GM12875 (cell line): ENCODE data around the gene SSBP2.

Experiments
- H3K4me3 ChIP-seq: one replicate; pipeline ENCODE4 v1.5.1; 2011; ENCODE audit warnings: low read depth, low read length, control low read depth
- TF ChIP-seq, protein P1 (sequence below): IDR thresholded peaks from 2 replicates; pipeline ENCODE4 v1.5.1; 2011; ENCODE audit warnings: low read depth, mild to moderate bottlenecking, control low read depth, inconsistent platforms, low read length, moderate library complexity, borderline replicate concordance; ENCODE audit not compliant: insufficient read depth

The SSBP2 gene

GRCh38 chr5:81547001-81547400 lies 203.9 kb downstream of the SSBP2 start:
- TF ChIP-seq, protein P1, sequence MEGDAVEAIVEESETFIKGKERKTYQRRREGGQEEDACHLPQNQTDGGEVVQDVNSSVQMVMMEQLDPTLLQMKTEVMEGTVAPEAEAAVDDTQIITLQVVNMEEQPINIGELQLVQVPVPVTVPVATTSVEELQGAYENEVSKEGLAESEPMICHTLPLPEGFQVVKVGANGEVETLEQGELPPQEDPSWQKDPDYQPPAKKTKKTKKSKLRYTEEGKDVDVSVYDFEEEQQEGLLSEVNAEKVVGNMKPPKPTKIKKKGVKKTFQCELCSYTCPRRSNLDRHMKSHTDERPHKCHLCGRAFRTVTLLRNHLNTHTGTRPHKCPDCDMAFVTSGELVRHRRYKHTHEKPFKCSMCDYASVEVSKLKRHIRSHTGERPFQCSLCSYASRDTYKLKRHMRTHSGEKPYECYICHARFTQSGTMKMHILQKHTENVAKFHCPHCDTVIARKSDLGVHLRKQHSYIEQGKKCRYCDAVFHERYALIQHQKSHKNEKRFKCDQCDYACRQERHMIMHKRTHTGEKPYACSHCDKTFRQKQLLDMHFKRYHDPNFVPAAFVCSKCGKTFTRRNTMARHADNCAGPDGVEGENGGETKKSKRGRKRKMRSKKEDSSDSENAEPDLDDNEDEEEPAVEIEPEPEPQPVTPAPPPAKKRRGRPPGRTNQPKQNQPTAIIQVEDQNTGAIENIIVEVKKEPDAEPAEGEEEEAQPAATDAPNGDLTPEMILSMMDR: no peak
- no peak overlapping the region for H3K4me3 ChIP-seq

DNA sequence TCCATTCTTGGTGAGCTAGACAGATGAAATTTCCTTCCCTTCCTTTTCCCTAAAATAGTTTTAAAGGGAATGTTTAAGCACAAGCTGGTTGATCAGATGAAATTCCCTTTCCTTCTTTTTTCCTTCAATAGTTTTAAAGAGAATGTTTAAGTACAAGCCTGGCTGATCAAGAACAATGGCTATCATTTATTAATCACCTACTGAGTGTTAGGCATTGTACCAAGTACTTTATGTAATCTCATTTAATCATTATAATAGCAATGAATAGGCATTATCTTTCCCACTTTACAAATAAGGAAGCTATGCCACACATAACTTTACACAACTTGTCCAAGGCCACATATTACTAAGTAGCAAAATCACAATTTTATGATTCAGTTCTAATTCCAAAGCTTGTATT lies 205.0 kb downstream of the SSBP2 start:
- H3K4me3 ChIP-seq: no peak overlapping the region
- TF ChIP-seq, protein P1: no peak

DNA sequence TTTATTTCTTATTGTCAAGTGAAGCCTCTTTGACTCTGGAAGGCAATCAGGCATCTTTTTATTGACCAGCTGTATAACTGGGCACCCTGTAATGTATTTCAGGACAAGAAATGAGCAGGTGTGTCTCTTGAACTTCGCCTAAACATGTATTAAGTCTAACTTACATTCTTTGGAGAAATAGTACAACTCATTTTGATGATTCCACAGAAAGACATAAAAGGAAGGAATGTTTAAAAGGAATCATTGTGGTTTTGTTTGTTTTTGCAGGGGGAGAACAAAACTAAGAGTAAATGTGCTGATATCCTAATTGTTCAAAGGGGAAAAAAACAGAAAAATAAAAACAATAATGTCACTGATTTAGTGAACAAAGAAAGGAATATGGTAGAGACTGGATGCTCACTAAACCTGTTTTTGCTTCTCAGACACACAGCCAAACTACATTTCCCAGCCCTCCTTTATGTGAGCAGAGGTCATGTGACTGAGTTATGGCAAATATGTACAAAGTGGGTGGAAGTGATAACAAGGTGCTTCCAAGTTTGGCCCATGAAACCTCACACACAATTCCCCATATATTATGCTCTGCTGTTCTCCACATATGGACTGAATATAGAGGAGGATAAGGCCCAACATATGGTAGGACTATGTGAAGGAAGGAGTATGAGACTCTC lies 206.4 kb downstream of the SSBP2 start:
- H3K4me3 ChIP-seq: no peak overlapping the region
- TF ChIP-seq, protein P1: no peak

GRCh38 chr5:81542242-81542641 lies 208.7 kb downstream of the SSBP2 start:
- TF ChIP-seq, protein P1: no peak
- H3K4me3 ChIP-seq: no peak overlapping the region

GRCh38 chr5:81537905-81538547 lies 212.9 kb downstream of the SSBP2 start:
- H3K4me3 ChIP-seq: no peak overlapping the region
- TF ChIP-seq, protein P1: no peak

DNA sequence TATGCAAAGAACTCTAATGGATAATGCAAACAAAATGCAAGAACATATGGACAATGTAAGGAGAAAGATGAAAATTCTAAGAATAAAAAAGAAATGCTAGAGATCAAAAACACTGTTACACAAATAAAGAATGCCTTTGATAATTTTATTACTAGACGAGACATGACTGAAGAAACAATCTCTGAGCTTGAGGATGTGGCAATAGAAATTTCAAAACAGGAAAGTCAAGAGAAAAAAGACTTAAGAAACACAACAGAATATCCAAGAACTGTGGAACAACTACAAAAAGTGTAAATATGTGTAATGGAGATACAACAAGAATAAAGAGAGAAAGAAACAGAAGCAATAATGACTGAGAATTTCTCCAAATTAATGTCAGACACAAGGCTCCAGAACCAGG lies 216.5 kb downstream of the SSBP2 start:
- no peak overlapping the region for H3K4me3 ChIP-seq
- TF ChIP-seq, protein P1: no peak

- H3K4me3 ChIP-seq: no peak overlapping the region
- TF ChIP-seq, protein P1: no peak
Observed at GRCh38 chr5:81533629-81534405, 217.1 kb downstream of the SSBP2 start.
